HFFc6 (cell line): ENCODE data around the gene DYDC2. TPM values are rescaled to one million over a fixed set of nuclear protein-coding genes. Genes with fewer than 3 reads are reported as not detected.
"Not testable (repeated sequence)": the region's sequence is repeated elsewhere in the genome, so short reads cannot be mapped to it uniquely, and the experiment has no call there.

ENCODE experiments used
- DNase-seq: peaks from one replicate; pipeline ENCODE4 v3.0.0-alpha.2; 2018
- H3K27ac Mint-ChIP-seq: 2 replicates; pipeline ENCODE4 v1.8.0; 2020; ENCODE audit warnings: mild to moderate bottlenecking, mixed read lengths
- H3K27me3 Mint-ChIP-seq: 2 replicates; pipeline ENCODE4 v1.8.0; 2021; ENCODE audit warnings: mild to moderate bottlenecking, moderate library complexity, mixed read lengths; ENCODE audit not compliant: insufficient read depth
- H3K36me3 Mint-ChIP-seq: 2 replicates; pipeline ENCODE4 v1.8.0; 2021; ENCODE audit warnings: low read depth, mixed read lengths
- H3K4me1 Mint-ChIP-seq: 2 replicates; pipeline ENCODE4 v1.8.0; 2020; ENCODE audit warnings: low read depth, mixed read lengths
- H3K4me3 Mint-ChIP-seq: 2 replicates; pipeline ENCODE4 v1.8.0; 2020; ENCODE audit warnings: mild to moderate bottlenecking, moderate library complexity, mixed read lengths
- H3K9me3 Mint-ChIP-seq: 2 replicates; pipeline ENCODE4 v1.8.0; 2020; ENCODE audit warnings: mild to moderate bottlenecking, mixed read lengths
- CTCF ChIP-seq: fragments of 200-600 bp; sonication (generic); IDR thresholded peaks from 2 replicates; pipeline ENCODE4 v1.5.0; 2021; ENCODE audit warnings: antibody characterized with exemption, mild to moderate bottlenecking
- total RNA-seq, 6 experiments: library from RNA; stranded (reverse); fragmentation: NEBNext Ultra II Directional; extraction: Animal tissue kit (Norgen Biotek cat#: 25700); gene quantifications; 2 replicates in 1 of 6; 3 replicates in 5 of 6; pipeline ENCODE4 v1.2.3, GENCODE V29; 2021

The DYDC2 gene
- total RNA-seq, 6 experiments from 2014 or later, result not detected

GRCh38 chr10:80350251-80350650 is 6.3 kb upstream of the DYDC2 start:
- no peaks in the 10 kb centered on the region for H3K4me1 Mint-ChIP-seq
- no peak overlapping the region for H3K27ac Mint-ChIP-seq
- H3K27me3 Mint-ChIP-seq, result peaks cover 11% of the 10 kb centered on the region
- no peak overlapping the region for H3K4me3 Mint-ChIP-seq
- DNase-seq, result no peak
- TF ChIP-seq CTCF, result no peak
- no peaks in the 10 kb centered on the region for H3K36me3 Mint-ChIP-seq
- no peaks in the 10 kb centered on the region for H3K9me3 Mint-ChIP-seq

DNA sequence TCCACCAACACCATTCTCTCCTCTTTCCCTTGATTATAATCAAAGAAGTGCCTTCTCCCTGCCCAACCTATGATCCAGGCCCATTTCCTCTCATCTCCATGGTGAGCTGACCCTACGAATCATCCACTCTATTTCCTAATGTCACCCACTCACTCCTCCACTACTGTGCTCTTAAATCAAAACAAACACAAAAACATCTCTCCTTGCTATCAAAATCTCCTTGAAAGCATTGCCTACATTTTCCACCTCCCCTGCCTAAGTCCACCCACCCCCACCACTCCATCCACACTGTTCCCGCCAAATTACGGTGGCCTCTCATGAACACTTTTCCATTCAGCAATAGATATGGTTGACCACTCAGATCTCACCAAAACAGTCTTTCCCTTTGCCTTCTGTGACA is 5.4 kb upstream of the DYDC2 start:
- no peaks in the 10 kb centered on the region for H3K9me3 Mint-ChIP-seq
- no peak overlapping the region for H3K4me3 Mint-ChIP-seq
- peaks cover 15% of the 10 kb centered on the region for H3K27me3 Mint-ChIP-seq
- H3K36me3 Mint-ChIP-seq, result no peaks in the 10 kb centered on the region
- TF ChIP-seq CTCF, result no peak
- no peak overlapping the region for H3K27ac Mint-ChIP-seq
- DNase-seq, result no peak
- H3K4me1 Mint-ChIP-seq, result no peaks in the 10 kb centered on the region

DNA sequence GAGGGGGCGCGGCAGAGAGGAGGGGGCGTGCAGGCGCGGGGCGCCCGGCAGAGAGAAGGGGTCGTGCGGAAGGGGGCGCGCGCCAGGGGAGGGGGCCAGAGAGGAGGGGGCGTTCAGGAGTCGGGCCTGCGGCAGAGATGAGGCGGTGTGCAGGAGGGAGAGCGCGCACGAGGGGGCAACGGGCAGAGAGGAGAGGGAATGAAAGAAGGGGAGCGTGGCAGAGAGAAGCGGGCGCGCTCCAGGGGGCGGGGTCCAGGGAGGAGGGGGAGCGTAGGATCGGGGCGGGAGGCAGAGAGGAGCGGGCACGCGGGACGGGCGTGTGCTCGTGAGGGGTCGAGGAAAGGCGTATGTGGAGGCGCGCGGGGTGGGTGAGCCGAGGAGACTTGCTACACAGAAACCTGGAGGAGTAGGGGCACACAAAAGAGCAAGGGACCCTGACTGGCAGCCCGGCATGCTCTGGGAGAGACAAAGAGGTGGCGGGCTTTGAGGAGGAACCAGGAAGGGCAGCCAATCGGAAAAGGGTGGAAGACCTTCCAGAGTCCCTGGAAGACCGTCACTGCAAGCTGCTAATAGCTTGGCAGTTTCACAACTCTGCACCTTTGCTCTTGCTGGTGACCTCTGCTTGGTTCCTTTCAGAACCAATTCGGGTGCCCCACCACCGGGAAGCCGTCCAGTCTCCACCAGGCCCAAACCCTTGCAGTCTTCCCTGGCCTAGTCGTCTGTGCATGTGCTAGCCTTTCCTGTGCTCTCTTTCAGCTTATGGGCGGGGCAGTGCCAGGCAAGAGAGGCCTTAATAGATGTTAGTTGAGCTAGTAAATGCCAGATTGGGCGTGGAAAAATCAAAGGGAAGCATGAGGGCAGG is 639 bp downstream of the DYDC2 start:
- DNase-seq, result no peak

GRCh38 chr10:80357851-80358125 is 1.2 kb downstream of the DYDC2 start:
- no peak for TF ChIP-seq CTCF
- DNase-seq, result no peak
- Mint-ChIP-seq H3K27me3 (peaks cover 31% of the 10 kb centered on the region), H3K4me3 (no peak overlapping the region), H3K4me1 (no peaks in the 10 kb centered on the region), H3K36me3 (no peaks in the 10 kb centered on the region), H3K27ac (no peak overlapping the region), H3K9me3 (peaks cover 7% of the 10 kb centered on the region; the same call in 1 of the 2 replicates)

More for the DNA sequence above, 639 bp downstream of the DYDC2 start:
- Mint-ChIP-seq H3K36me3 (no peaks in the 10 kb centered on the region), H3K4me3 (no peak overlapping the region), H3K9me3 (peaks cover 7% of the 10 kb centered on the region; the same call in 1 of the 2 replicates), H3K27ac (no peak overlapping the region), H3K4me1 (no peaks in the 10 kb centered on the region), H3K27me3 (peaks cover 30% of the 10 kb centered on the region)
- no peak for TF ChIP-seq CTCF

GRCh38 chr10:80358925-80359324 is 2.3 kb downstream of the DYDC2 start:
- not testable (repeated sequence) for H3K27ac Mint-ChIP-seq, H3K4me1 Mint-ChIP-seq, H3K9me3 Mint-ChIP-seq, DNase-seq, H3K36me3 Mint-ChIP-seq, H3K4me3 Mint-ChIP-seq
- H3K27me3 Mint-ChIP-seq, result peaks cover 30% of the 10 kb centered on the region

DNA sequence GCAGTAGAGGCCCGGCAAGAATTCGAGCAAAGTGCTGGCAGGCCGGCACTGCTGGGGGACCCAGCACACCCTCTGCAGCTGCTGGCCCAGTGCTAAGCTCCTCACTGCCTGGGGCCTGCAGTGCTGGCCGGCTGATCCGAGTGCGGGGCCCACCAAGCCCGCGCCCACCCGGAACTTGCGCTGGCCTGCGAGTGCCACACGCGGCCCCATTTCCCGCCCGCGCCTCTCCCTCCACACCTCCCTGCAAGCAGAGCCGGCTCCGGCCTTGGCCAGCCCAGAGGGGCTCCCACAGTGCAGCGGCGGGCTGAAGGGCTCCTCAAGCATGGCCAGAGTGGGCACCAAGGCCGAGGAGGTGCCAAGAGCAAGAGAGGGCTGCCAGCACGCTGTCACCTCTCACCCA is 3.1 kb downstream of the DYDC2 start:
- H3K36me3 Mint-ChIP-seq, result no peaks in the 10 kb centered on the region
- H3K4me1 Mint-ChIP-seq, result no peaks in the 10 kb centered on the region
- H3K27ac Mint-ChIP-seq, result no peak overlapping the region
- peaks cover 7% of the 10 kb centered on the region; the same call in 1 of the 2 replicates for H3K9me3 Mint-ChIP-seq
- DNase-seq, result no peak
- no peak overlapping the region for H3K4me3 Mint-ChIP-seq
- peaks cover 24% of the 10 kb centered on the region for H3K27me3 Mint-ChIP-seq
- TF ChIP-seq CTCF, result no peak
